GM12872 (cell line): ENCODE measurements around the gene SACS.

ENCODE experiments used
- TF ChIP-seq, protein P1 (sequence below): IDR thresholded peaks from 3 replicates; pipeline ENCODE4 v1.5.1; 2011; ENCODE audit warnings: low read depth, mild to moderate bottlenecking, low read length, moderate library complexity; ENCODE audit not compliant: insufficient read depth

SACS gene

DNA sequence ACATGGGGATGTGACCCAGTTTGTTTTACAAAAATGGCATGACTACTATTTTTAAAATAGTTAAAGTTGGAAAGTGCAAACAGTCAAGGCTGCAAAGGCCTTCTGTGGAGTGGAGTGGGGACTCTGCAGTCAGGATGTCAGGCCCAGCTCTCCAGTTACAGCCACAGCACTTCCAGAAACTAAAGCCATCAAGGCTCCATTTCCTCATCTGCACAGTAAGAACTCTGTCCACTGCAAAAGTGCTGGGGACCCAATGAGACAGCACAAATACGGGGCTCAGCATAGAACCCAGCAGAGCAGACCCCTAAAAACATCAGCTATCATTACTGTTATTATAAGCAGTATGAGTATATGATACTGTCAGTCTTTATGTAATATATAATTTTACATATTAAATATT lies 73.6 kb downstream of the SACS start:
- TF ChIP-seq, protein P1, sequence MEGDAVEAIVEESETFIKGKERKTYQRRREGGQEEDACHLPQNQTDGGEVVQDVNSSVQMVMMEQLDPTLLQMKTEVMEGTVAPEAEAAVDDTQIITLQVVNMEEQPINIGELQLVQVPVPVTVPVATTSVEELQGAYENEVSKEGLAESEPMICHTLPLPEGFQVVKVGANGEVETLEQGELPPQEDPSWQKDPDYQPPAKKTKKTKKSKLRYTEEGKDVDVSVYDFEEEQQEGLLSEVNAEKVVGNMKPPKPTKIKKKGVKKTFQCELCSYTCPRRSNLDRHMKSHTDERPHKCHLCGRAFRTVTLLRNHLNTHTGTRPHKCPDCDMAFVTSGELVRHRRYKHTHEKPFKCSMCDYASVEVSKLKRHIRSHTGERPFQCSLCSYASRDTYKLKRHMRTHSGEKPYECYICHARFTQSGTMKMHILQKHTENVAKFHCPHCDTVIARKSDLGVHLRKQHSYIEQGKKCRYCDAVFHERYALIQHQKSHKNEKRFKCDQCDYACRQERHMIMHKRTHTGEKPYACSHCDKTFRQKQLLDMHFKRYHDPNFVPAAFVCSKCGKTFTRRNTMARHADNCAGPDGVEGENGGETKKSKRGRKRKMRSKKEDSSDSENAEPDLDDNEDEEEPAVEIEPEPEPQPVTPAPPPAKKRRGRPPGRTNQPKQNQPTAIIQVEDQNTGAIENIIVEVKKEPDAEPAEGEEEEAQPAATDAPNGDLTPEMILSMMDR, result no peak

DNA sequence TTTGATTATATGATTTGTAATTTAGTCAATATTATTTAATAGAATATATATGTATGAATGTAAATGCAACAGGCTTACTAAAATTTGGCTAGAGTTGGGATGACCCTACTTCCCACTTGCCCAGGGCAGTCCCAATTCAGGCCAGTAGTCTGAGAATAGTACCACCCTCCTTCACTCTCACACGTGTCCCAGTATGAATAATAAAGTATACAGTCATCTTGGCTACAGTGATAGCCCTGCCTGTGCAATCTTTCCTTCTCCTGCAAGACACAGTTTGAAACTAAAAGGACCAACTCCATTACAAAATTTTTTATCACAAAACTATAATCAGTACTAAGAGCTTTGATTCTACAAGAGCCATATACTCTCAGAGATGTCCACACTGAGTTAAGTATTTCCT lies 76.2 kb downstream of the SACS start:
- TF ChIP-seq, protein P1, result no peak

DNA sequence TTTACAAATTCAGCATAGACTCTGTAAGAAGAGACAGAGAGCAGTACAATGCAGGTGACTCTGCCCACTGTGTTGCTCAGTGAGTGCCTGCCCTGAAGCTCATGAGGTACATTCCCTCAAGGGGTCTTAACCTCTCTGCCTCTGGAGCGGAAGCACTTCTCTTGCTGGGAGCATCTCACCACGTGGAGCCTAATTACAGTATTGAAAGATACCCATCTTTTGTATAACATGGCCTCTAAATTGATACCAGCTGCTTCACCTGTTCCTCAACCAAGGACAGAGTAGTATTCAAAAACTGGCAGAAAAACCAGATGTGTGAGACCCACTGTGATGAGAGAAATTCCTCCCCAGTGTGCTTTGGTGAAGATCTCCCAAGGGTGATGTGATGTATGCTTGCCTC lies 77.1 kb downstream of the SACS start:
- TF ChIP-seq, protein P1, result no peak

DNA sequence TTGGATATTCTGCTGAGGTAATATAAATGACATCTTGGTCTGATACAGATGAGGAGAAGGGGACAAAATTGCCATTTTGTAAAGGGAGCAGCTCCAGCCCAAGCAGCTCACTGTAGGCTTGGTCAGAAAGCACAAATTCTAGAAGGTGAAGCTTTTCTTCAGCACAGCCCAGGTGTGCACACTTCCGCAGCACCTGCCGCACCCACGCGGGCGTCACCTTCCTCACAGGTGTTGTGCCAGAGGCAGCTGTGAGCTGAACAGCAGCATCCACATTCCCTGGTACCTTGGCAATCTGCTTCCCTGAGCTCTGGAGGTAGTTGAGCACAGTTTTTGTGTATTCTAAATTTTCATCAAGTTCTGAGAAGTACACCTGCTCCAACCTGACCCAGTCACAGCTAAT lies 79.0 kb downstream of the SACS start:
- TF ChIP-seq, protein P1, result no peak

DNA sequence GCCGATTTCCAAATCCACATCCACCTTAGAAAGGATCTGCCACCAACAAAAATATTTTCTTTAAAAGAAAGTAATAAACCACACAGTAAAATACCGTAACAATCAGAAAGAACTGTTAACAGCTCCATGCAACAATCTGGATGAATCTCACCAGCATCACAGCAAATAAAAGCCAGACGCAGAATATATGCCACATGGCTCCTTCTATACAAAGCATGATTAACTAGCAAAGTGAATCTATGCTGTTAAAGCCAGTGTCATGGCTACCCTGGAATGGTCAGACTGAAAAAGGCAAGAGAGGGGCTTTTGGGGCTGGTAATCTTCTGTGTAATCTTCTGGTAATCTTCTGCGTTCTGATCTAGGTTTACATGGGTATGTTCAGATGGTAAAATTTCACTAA lies 81.3 kb downstream of the SACS start:
- TF ChIP-seq, protein P1, result no peak

DNA sequence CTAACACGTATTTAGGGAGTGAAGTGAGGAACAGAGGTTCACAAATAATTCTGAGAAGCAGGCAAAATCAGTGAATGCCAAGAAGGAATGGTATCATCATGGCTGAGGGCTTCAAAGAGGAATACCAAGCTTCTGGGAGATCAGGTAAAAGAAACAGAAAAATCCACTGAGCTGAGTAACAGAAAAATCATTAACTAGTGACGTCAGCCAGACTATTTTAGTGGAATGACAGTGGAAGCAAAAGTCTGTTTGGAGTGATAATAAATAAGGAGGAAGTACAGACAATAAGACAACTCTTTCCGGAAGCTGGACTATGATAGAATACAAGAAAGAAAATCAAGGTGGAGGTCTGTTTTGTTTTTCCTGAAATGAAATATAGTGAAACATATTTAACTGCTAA lies 83.5 kb downstream of the SACS start:
- TF ChIP-seq, protein P1, result no peak

DNA sequence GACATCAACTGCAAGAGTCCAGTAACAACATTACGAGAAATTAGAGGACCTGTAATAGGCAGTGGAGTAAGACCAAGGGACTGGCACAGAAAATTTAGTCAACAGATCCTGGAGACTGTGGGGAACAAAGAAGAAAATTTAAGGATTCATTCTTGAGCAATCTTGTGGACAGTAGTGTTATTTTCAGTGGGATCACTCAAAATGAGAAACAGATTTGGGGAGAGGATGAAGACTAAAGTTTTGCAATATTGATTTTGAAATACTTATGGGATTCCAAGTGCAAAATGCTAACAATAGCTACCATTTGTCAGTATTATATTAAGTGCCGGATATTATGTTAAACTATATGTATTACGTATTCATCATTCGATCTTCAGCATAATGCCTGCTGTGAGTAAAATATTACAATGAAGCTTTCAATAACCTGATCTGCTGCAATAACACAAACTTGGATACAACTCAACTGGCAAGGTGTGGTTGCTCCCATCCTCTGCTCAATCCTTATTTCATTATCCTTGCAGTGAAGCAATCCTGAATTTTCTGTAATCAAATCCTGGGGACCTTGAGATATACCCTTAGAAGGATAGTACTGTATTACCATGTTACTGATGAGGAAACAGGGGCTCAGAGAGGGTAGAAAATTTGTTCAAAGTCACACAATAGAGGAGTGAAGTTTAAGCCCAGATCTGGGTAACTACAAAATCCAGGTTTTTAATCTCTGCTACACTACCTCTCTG lies 84.2 kb downstream of the SACS start:
- TF ChIP-seq, protein P1, result no peak
